LNCaP clone FGC (cell line): ENCODE data around the gene NFKB1.

Experiments
- DNase-seq: peaks from one replicate; pipeline ENCODE4 v3.0.0-alpha.2; 2011; ENCODE audit warnings: low read depth
- H3K4me3 ChIP-seq: 2 replicates; pipeline ENCODE4 v1.5.1; 2011; ENCODE audit warnings: mild to moderate bottlenecking, low read depth, low read length, control low read depth
- TF ChIP-seq, protein P1 (sequence below): IDR thresholded peaks from 2 replicates; pipeline ENCODE4 v1.5.1; 2012; ENCODE audit warnings: mild to moderate bottlenecking; ENCODE audit not compliant: control insufficient read depth, insufficient read depth; ENCODE audit errors: extremely low read depth

Gene NFKB1

GRCh38 chr4:102631616-102632015 is 130.5 kb downstream of the NFKB1 start:
- TF ChIP-seq, protein P1, sequence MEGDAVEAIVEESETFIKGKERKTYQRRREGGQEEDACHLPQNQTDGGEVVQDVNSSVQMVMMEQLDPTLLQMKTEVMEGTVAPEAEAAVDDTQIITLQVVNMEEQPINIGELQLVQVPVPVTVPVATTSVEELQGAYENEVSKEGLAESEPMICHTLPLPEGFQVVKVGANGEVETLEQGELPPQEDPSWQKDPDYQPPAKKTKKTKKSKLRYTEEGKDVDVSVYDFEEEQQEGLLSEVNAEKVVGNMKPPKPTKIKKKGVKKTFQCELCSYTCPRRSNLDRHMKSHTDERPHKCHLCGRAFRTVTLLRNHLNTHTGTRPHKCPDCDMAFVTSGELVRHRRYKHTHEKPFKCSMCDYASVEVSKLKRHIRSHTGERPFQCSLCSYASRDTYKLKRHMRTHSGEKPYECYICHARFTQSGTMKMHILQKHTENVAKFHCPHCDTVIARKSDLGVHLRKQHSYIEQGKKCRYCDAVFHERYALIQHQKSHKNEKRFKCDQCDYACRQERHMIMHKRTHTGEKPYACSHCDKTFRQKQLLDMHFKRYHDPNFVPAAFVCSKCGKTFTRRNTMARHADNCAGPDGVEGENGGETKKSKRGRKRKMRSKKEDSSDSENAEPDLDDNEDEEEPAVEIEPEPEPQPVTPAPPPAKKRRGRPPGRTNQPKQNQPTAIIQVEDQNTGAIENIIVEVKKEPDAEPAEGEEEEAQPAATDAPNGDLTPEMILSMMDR: no peak
- no peak overlapping the region for H3K4me3 ChIP-seq

GRCh38 chr4:102632241-102633065 is 131.3 kb downstream of the NFKB1 start:
- TF ChIP-seq, protein P1: no peak
- H3K4me3 ChIP-seq: no peak overlapping the region
- DNase-seq: no peak

More at GRCh38 chr4:102631616-102632015, 130.5 kb downstream of the NFKB1 start:
- DNase-seq: no peak

DNA sequence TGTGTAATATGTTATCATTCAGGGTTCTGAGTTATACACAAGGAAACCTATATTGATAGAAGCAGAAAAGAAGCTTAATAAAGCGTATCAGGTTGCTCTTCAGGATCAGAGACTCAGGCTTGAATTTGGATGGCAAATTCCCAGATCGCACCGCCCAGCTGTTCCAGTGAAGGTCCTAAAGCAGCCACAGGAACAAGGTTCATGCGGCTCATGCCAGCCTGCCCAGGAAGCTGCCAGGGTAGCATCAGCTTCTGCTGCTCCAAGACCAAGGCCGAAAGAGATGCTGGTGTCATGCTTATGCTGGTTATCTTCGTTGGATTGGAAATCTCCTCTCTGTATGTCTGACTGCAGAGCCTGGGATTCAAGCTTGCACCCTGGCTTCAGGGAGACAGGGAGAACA is 131.9 kb downstream of the NFKB1 start:
- TF ChIP-seq, protein P1: no peak
- no peak for DNase-seq

GRCh38 chr4:102637391-102637790 is 136.2 kb downstream of the NFKB1 start:
- DNase-seq: no peak
- TF ChIP-seq, protein P1: no peak
- H3K4me3 ChIP-seq: no peak overlapping the region

More for the DNA sequence above, 131.9 kb downstream of the NFKB1 start:
- H3K4me3 ChIP-seq: no peak overlapping the region

DNA sequence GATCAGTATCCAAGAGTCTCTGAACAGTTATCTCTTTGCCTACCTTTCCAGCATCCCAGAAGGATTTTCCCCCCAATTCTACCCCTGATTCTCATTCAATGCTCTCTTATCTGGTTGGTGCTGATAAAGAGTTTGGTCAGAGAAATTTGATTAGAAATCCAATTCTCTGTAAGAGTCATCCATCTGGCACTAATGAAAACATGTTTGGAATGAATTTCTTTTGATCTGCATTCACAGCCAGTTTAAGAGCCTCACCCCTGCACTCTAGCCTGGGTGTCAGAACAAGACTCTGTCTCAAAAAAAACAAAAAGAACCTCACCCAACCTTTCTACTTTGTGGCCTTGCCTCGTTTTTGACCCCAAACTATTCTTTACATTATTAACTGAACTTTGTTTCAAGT is 137.5 kb downstream of the NFKB1 start:
- DNase-seq: no peak
- TF ChIP-seq, protein P1: no peak
- no peak overlapping the region for H3K4me3 ChIP-seq

DNA sequence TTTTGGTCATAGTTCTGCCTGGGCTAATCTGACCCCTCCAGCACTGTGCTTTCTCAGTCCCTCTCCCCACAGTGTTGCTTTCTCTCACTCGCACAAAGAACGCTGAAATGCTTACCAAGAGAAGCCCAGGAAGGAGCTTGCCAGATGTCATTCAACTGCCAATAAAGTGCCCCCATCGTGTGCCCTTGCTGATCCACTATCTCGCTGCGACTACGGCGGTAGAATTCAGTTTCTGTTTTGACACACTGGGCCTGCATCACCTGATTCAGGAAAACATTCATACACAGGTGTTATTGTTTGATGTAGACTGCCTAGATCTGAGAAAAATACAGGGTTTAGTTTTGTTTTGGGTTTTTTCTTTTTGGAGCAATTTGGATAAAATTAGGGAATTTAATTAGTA is 138.4 kb downstream of the NFKB1 start:
- DNase-seq: no peak
- TF ChIP-seq, protein P1: no peak
- H3K4me3 ChIP-seq: no peak overlapping the region

DNA sequence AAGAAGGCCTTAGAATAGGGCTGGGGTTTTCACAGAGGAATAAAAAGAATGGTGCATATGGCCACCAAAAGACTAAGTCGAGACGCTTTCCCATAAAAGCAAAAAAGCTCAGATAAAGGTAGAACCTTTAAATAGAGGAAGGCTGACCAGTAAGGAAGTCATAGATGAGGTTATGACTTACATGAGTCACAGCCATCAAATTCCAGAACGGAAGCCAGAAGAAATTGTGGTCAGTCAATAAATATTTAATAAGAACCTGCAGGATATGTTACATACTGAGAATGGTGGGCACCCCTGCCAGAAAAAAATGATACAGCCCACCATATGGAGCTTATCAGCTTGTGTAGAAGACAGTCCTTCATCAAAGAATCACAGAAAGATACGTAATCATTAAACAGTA is 139.5 kb downstream of the NFKB1 start:
- no peak overlapping the region for H3K4me3 ChIP-seq
- TF ChIP-seq, protein P1: no peak
- no peak for DNase-seq
